ENCODE data around the gene ALLC.

Gene ALLC

GRCh38 chr2:3725458-3726250 is 67.7 kb downstream of the ALLC start:
- TF ChIP-seq POLR2AphosphoS5 (IDR thresholded peaks at IDR 0.05; ENCODE audit: low read depth, low read length) (no peak), TAF1 (IDR thresholded peaks at IDR 0.05; ENCODE audit: borderline replicate concordance, insufficient read depth, low read length) (no peak), FOXP2 (optimal IDR thresholded peaks at IDR 0.05; ENCODE audit: borderline replicate concordance, extremely low read depth, extremely low read length, insufficient read depth) (no peak), REST (IDR thresholded peaks at IDR 0.05; ENCODE audit: insufficient read depth in 1 of 2, low read depth in 2 of 2, low read length in 2 of 2) (no peak), SIN3A (IDR thresholded peaks at IDR 0.05; ENCODE audit: borderline replicate concordance, insufficient read depth, low read length) (no peak)

GRCh38 chr2:3726511-3726910 is 68.5 kb downstream of the ALLC start:
- TF ChIP-seq REST (IDR thresholded peaks at IDR 0.05; ENCODE audit: insufficient read depth in 1 of 2, low read depth in 2 of 2, low read length in 2 of 2), result no peak
- no peak for TF ChIP-seq FOXP2 (optimal IDR thresholded peaks at IDR 0.05; ENCODE audit: borderline replicate concordance, extremely low read depth, extremely low read length, insufficient read depth)
- no peak for TF ChIP-seq POLR2AphosphoS5 (IDR thresholded peaks at IDR 0.05; ENCODE audit: low read depth, low read length)
- no peak for TF ChIP-seq SIN3A (IDR thresholded peaks at IDR 0.05; ENCODE audit: borderline replicate concordance, insufficient read depth, low read length)
- no peak for TF ChIP-seq TAF1 (IDR thresholded peaks at IDR 0.05; ENCODE audit: borderline replicate concordance, insufficient read depth, low read length)

- no peak for TF ChIP-seq FOXP2 (optimal IDR thresholded peaks at IDR 0.05; ENCODE audit: borderline replicate concordance, extremely low read depth, extremely low read length, insufficient read depth)
- TF ChIP-seq REST (IDR thresholded peaks at IDR 0.05; ENCODE audit: insufficient read depth in 1 of 2, low read depth in 2 of 2, low read length in 2 of 2), result no peak
Observed at GRCh38 chr2:3727397-3728045, 69.5 kb downstream of the ALLC start.

GRCh38 chr2:3728104-3729054 is 70.4 kb downstream of the ALLC start:
- TF ChIP-seq TAF1 (IDR thresholded peaks at IDR 0.05; ENCODE audit: borderline replicate concordance, insufficient read depth, low read length), result no peak

- no peak for TF ChIP-seq POLR2AphosphoS5 (IDR thresholded peaks at IDR 0.05; ENCODE audit: low read depth, low read length)
- no peak for TF ChIP-seq FOXP2 (optimal IDR thresholded peaks at IDR 0.05; ENCODE audit: borderline replicate concordance, extremely low read depth, extremely low read length, insufficient read depth)
- TF ChIP-seq REST (IDR thresholded peaks at IDR 0.05; ENCODE audit: insufficient read depth in 1 of 2, low read depth in 2 of 2, low read length in 2 of 2), result no peak
- no peak for TF ChIP-seq TAF1 (IDR thresholded peaks at IDR 0.05; ENCODE audit: borderline replicate concordance, insufficient read depth, low read length)
- TF ChIP-seq SIN3A (IDR thresholded peaks at IDR 0.05; ENCODE audit: borderline replicate concordance, insufficient read depth, low read length), result no peak
Observed at GRCh38 chr2:3729055-3729448, 71.1 kb downstream of the ALLC start.
